ENCODE data around the gene GUCY1A1.

Gene GUCY1A1

GRCh38 chr4:155656025-155656424, 10.6 kb upstream of the GUCY1A1 start:
- Histone ChIP-seq H3K36me3 (ENCODE audit: insufficient read depth, low read length) (no peaks in the 10 kb centered on the region), H2AFZ (ENCODE audit: low read length) (no peak overlapping the region), H3K4me3 (ENCODE audit: low read depth, low read length, poor library complexity, severe bottlenecking) (no peak overlapping the region), H3K27me3 (ENCODE audit: insufficient read depth, low read length) (no peaks in the 10 kb centered on the region), H3K79me2 (ENCODE audit: insufficient read depth, low read length) (no peaks in the 10 kb centered on the region), H4K20me1 (ENCODE audit: insufficient read depth, low read length) (no peaks in the 10 kb centered on the region), H3K9ac (ENCODE audit: low read length) (no peak overlapping the region), H3K27ac (ENCODE audit: low read depth, low read length, poor library complexity, severe bottlenecking) (no peak overlapping the region), H3K9me2 (ENCODE audit: low read depth, low read length) (no peaks in the 10 kb centered on the region), H3K4me1 (ENCODE audit: insufficient read depth, low read length, severe bottlenecking) (no peaks in the 10 kb centered on the region), H3F3A (ENCODE audit: insufficient read depth, low read length) (no peaks in the 10 kb centered on the region), H3K4me2 (ENCODE audit: low read length) (no peak overlapping the region), H3K9me3 (ENCODE audit: low read length) (no peaks in the 10 kb centered on the region)
- no peak for TF ChIP-seq EZH2 (IDR thresholded peaks at IDR 0.05; ENCODE audit: borderline replicate concordance, low read length)

- H3K27ac ChIP-seq (ENCODE audit: low read depth, low read length, poor library complexity, severe bottlenecking), result no peak overlapping the region
- H3K36me3 ChIP-seq (ENCODE audit: insufficient read depth, low read length), result no peaks in the 10 kb centered on the region
- H3K9me2 ChIP-seq (ENCODE audit: low read depth, low read length), result no peaks in the 10 kb centered on the region
- TF ChIP-seq, protein P1, sequence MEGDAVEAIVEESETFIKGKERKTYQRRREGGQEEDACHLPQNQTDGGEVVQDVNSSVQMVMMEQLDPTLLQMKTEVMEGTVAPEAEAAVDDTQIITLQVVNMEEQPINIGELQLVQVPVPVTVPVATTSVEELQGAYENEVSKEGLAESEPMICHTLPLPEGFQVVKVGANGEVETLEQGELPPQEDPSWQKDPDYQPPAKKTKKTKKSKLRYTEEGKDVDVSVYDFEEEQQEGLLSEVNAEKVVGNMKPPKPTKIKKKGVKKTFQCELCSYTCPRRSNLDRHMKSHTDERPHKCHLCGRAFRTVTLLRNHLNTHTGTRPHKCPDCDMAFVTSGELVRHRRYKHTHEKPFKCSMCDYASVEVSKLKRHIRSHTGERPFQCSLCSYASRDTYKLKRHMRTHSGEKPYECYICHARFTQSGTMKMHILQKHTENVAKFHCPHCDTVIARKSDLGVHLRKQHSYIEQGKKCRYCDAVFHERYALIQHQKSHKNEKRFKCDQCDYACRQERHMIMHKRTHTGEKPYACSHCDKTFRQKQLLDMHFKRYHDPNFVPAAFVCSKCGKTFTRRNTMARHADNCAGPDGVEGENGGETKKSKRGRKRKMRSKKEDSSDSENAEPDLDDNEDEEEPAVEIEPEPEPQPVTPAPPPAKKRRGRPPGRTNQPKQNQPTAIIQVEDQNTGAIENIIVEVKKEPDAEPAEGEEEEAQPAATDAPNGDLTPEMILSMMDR (IDR thresholded peaks at IDR 0.05; ENCODE audit: low read length), result no peak
- TF ChIP-seq EZH2 (IDR thresholded peaks at IDR 0.05; ENCODE audit: borderline replicate concordance, low read length), result no peak
- H3K79me2 ChIP-seq (ENCODE audit: insufficient read depth, low read length), result no peaks in the 10 kb centered on the region
- H2AFZ ChIP-seq (ENCODE audit: low read length), result no peak overlapping the region
- H3K27me3 ChIP-seq (ENCODE audit: insufficient read depth, low read length), result no peaks in the 10 kb centered on the region
- H3K4me2 ChIP-seq (ENCODE audit: low read length), result no peak overlapping the region
- no peaks in the 10 kb centered on the region for H4K20me1 ChIP-seq (ENCODE audit: insufficient read depth, low read length)
- H3K9ac ChIP-seq (ENCODE audit: low read length), result no peak overlapping the region
- H3F3A ChIP-seq (ENCODE audit: insufficient read depth, low read length), result no peaks in the 10 kb centered on the region
- H3K4me3 ChIP-seq (ENCODE audit: low read depth, low read length, poor library complexity, severe bottlenecking), result no peak overlapping the region
- no peaks in the 10 kb centered on the region for H3K9me3 ChIP-seq (ENCODE audit: low read length)
- no peaks in the 10 kb centered on the region for H3K4me1 ChIP-seq (ENCODE audit: insufficient read depth, low read length, severe bottlenecking)
These were observed 9.5 kb upstream of the GUCY1A1 start for GRCh38 chr4:155657169-155657568.

DNA sequence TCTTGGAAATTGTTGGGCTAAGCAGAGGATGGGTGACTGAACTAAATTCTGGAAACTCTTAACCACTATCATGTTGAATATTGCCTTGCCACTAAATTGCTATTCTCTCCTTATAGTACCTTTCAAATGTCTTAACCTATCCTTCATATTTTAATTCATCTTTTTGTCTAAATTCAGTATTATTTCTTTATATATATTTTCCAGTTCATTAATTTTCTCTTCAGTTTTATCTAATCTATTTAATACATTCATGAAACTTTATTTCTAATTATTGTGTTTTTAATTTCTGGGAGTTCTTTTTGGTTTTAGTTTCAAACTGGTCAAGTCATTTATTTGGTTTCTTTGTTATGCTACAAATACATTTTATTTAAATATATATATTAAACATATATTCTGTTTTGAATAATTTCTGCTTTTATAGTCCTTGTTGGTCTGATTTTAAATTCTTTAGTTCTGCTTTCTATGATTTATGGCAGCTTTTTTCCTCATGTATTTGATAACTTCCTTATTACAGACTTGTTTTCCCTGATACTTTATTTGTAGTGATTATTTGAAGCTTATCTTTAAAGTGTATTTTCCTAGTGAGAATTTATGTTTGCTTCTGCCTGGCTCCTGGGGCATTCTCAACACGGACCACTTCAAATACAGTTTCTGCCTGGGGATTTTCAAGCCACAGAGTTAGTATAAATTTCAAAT, 8.5 kb upstream of the GUCY1A1 start:
- TF ChIP-seq, protein P1 (IDR thresholded peaks at IDR 0.05; ENCODE audit: low read length), result no peak
- no peak for TF ChIP-seq EZH2 (IDR thresholded peaks at IDR 0.05; ENCODE audit: borderline replicate concordance, low read length)
- H3K36me3 ChIP-seq (ENCODE audit: insufficient read depth, low read length), result no peaks in the 10 kb centered on the region
- no peak overlapping the region for H2AFZ ChIP-seq (ENCODE audit: low read length)
- no peak overlapping the region for H3K27ac ChIP-seq (ENCODE audit: low read depth, low read length, poor library complexity, severe bottlenecking)
- no peaks in the 10 kb centered on the region for H3K9me3 ChIP-seq (ENCODE audit: low read length)
- no peaks in the 10 kb centered on the region for H3K4me1 ChIP-seq (ENCODE audit: insufficient read depth, low read length, severe bottlenecking)
- no peak overlapping the region for H3K4me3 ChIP-seq (ENCODE audit: low read depth, low read length, poor library complexity, severe bottlenecking)
- H4K20me1 ChIP-seq (ENCODE audit: insufficient read depth, low read length), result no peaks in the 10 kb centered on the region
- no peaks in the 10 kb centered on the region for H3F3A ChIP-seq (ENCODE audit: insufficient read depth, low read length)
- no peaks in the 10 kb centered on the region for H3K79me2 ChIP-seq (ENCODE audit: insufficient read depth, low read length)
- no peak overlapping the region for H3K4me2 ChIP-seq (ENCODE audit: low read length)
- H3K27me3 ChIP-seq (ENCODE audit: insufficient read depth, low read length), result no peaks in the 10 kb centered on the region
- no peaks in the 10 kb centered on the region for H3K9me2 ChIP-seq (ENCODE audit: low read depth, low read length)
- no peak overlapping the region for H3K9ac ChIP-seq (ENCODE audit: low read length)

GRCh38 chr4:155658681-155659064, 8.0 kb upstream of the GUCY1A1 start:
- no peaks in the 10 kb centered on the region for H3K27me3 ChIP-seq (ENCODE audit: insufficient read depth, low read length)
- TF ChIP-seq, protein P1 (IDR thresholded peaks at IDR 0.05; ENCODE audit: low read length), result no peak
- TF ChIP-seq EZH2 (IDR thresholded peaks at IDR 0.05; ENCODE audit: borderline replicate concordance, low read length), result no peak
- H3K4me2 ChIP-seq (ENCODE audit: low read length), result no peak overlapping the region
- no peak overlapping the region for H3K9ac ChIP-seq (ENCODE audit: low read length)
- H3K4me1 ChIP-seq (ENCODE audit: insufficient read depth, low read length, severe bottlenecking), result no peaks in the 10 kb centered on the region
- H3K9me3 ChIP-seq (ENCODE audit: low read length), result no peaks in the 10 kb centered on the region
- no peaks in the 10 kb centered on the region for H3F3A ChIP-seq (ENCODE audit: insufficient read depth, low read length)
- H2AFZ ChIP-seq (ENCODE audit: low read length), result no peak overlapping the region
- H3K36me3 ChIP-seq (ENCODE audit: insufficient read depth, low read length), result no peaks in the 10 kb centered on the region
- no peak overlapping the region for H3K27ac ChIP-seq (ENCODE audit: low read depth, low read length, poor library complexity, severe bottlenecking)
- no peaks in the 10 kb centered on the region for H3K9me2 ChIP-seq (ENCODE audit: low read depth, low read length)
- no peaks in the 10 kb centered on the region for H3K79me2 ChIP-seq (ENCODE audit: insufficient read depth, low read length)
- H4K20me1 ChIP-seq (ENCODE audit: insufficient read depth, low read length), result no peaks in the 10 kb centered on the region
- no peak overlapping the region for H3K4me3 ChIP-seq (ENCODE audit: low read depth, low read length, poor library complexity, severe bottlenecking)
